NCI-H1105 treated with DMSO at 0.1 percent for 48 hours (cell line): ENCODE measurements around the gene DPP9.
"Not testable (repeated sequence)": the region's sequence is repeated elsewhere in the genome, so short reads cannot be mapped to it uniquely, and the experiment has no call there.

ENCODE experiments used
- DNase-seq: peaks from one replicate; lab custom pipeline; 2025; lab: John Stamatoyannopoulos, UW

DPP9 gene

DNA sequence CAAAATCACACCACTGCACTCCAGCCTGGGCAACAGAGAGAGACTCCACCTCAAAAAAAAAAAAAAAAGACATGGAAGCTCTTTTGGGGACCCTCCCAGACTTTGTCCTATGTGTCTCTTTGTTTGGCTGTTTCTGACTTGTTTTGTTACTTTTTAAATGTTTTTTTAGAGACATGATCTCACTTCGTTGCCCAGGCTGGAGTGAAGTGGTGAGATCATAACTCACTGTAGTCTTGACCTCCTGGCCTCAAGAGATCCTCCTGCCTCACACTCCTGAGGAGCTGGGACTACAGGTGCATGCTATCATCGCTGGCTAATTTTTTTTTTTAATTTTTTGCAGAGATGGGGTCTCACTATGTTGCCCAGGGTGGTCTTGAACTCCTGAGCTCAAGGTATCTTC lies 16.4 kb upstream of the DPP9 start:
- no peak for DNase-seq

DNA sequence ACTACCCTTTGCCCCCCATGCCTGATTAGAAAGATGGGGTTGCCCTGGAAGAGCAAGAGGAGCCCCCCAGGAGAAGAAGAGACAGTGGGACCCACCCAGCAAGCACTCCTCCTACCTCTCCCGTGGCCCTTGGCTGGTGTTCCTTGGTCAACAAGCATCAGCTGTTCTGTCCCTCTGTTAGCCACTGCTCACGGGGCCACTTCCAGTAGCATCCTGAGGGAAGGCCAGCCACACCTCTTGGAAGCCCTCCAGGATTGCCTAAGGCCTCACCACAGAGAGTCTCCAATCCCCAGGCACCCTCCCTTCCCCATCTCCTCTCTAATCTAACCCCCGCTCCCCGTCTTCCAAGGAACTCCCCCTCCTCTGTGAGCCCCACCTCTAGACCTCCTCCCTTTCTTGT lies 15.1 kb upstream of the DPP9 start:
- DNase-seq = no peak

DNA sequence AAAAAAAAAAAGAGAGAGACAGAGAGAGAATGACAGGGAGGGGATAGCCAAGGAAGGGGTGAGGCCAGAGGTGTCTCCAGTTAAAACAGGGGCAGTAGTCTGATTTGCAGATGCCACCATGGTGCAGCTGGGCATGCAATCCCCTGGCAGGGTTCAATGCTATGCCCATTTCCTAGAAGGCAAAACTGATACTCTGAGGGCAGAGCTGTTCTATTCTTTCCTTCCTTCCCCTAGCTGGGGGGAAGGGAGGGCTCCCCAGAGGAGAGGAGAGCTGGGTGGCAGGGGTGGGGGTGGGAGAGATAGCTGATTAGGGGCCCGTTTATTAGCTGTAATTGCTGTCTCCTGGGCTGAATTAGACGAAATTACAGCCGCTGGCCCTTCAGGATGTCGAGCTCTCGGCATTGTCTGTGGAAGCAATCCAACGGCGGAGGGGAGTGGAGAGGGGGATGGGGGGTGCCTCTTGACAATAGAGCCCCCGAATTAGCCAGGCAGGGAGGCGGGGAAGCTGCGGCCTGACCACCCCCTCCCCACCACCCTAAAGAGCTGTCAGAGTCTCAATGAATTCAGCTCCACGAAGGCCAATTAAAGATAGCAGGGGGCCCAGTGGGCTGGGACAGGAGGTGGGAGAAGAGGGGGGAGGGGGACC lies 14.4 kb upstream of the DPP9 start:
- DNase-seq = peak; percentile 55

DNA sequence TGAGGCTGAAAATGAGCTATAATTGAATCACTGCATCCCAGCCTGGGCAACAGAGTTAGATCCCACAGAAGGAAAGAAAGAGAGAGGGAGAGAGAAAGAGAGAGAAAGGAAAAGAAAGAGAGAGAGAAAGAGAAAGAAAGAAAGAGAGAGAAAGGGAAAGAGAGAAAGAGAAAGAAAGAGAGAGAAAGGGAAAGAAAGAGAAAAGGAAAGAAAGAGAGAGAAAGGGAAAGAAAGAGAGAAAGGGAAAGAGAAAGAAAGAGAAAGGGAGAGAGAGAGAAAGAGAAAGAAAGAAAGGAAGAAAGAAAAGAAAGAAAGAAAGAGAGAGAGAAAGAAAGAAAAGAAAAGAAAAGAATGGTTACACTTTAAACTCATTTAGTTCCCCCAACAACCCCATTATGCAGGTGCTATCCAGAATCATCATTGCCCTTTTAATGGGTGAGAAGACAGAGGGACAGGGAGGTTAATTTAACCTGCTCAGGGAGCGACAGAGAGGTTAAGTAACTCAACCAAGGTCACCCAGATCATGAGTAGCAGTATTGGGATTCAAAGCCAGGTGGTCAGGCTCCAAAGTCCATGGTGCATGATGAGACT lies 10.2 kb upstream of the DPP9 start:
- DNase-seq = no peak

DNA sequence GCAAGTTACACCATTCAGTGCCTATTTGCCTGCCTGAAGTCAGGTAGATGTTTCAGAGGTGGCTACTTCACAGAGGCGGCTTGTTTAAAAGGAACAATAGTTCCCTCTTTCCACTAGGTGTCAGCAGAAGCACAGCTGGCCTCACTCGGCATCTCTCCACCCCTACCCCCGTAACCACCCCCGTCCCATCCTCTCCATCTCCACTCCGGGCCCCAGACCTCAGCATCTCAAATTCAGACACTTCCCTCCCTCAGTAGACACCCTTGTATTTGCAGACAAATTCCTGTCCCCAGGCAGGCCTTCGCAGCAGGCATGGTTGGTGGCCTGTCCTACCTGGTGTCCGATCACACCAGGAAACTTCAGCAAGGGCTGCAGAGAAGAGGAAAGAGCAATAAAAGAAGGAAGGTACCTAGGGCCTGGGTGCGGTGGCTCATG lies 9.1 kb upstream of the DPP9 start:
- peak; percentile 85 for DNase-seq

DNA sequence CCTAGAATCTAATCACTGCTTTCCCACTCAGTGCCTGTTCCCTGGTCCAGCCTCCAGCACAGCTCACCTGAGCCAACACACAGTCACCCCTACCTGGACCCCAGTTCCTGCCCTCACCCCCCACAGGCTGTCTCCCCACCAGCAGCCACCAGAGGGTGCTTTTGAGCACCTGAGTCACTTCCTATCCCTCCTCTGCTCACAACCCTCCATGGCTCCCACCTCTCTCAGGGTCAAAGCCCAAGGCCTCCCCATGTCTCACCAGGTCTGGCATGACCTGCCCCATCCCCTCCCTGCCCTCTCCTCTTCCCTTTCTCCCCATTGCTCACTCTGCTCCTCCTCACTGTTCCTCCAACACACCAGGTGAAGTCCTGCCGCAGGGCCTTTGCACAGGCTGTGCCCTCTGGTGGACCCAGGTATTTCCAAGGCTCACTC lies 7.1 kb upstream of the DPP9 start:
- no peak for DNase-seq

DNA sequence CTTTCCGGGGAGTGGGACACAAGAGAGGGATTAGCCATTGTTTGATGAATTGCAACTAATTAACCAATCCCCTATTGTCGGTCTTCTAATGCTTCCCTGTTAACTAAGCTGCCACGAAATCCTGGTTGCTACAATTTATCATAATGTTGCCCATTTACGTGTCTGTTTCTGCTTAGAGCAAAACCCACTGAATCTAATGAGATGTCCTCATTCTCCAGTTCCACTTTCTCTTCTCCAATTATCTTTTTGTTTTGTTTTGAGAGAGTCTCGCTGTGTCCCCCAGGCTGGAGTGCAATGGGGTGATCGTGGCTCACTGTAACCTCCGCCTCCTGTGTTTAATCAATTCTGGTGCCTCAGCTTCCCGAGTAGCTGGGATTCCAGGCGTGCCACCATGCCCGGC lies 5.2 kb upstream of the DPP9 start:
- no peak for DNase-seq

DNA sequence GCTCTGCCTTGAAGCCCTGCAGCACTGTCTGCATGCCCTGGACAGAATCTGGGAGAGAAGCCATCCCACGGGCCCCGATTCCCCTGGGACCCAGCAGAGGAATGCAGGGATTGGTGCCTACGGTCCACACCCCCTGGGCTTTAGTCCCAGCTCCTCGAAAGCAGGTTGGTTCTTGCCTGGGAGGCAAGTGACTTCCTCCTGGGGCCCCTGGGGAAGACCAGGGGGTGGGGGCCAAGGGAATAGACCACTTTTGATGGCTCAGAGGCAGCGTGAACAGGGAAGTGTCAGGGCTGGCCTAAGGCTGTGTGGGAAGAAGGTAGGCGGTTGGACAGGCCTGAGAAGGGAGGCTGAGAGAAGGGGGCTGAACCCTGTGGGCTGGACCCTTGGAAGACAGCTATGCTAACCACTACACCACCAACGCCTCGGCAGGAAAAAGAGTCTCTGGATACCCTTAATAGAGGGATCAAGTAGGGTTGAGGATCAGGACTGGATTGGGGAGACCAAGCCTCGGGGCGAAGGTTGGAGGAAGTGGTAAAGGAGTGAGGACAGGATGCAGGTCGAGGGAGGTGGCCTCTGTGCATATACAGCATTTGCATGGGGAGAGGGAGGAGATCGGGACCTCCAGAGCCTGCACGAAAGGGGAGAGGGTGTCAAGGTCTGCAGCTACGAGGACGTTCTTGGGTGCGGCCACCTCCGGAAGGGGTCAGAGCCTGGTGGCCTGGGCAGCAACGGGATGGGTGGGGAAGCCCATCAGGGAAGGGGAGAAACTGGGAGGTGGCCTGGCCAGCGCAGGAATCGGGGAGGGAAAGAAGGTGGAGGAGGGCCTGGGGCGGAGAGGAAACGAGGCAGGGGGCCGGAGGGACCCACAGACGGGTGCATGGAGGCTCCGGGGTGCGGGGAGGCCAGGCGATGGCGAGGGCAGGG lies 709 bp downstream of the DPP9 start:
- DNase-seq = no peak

DNA sequence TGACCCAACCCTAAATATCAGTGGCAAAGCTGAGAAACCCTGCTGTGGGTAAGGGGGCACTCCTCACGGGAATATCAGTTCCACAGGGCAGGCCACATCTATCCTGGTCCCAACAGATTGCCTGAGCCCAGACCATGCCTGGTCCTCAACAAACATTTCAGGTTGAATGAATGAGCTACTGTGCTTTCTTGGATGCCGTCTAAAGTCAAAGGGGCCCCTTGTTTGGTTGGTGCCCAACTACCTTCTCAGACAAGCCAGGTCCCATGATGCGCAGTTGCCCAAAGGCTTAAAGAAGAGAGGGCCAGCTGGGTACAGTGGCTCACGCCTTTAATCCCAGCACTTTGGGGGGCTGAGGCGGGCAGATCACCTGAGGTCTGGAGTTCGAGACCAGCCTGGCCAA lies 2.4 kb downstream of the DPP9 start:
- DNase-seq = no peak

DNA sequence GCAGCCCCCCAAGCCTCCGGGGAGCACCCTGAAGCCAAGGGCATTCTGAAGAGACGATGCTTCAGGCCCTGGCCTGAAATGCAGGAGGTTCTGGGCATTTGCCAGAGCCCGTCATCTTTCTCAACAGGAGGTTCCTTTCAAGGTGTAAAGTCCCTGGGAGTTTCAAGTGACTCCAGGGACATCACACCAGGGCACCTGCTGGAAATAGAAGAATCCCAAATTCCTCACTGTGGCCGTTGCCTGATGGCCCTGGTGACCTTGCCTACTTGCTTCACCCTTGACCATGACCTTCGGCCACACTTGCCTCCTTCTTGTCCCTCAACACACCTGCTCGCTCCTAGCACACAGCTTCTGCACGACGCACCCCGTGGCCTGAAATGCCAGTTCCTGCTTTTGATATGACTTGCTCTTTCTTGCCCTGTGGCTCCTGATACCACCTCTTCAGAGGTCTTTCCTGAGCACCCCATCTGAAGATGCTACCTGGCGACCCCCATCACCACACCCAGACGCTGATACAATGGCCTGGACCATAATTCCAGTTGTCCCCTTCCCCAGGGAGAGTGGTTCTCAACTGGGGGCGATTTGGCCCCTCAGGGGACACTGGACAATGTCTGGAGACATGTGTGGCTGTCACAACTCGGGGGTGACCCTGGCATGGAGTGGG lies 3.5 kb downstream of the DPP9 start:
- DNase-seq = no peak

DNA sequence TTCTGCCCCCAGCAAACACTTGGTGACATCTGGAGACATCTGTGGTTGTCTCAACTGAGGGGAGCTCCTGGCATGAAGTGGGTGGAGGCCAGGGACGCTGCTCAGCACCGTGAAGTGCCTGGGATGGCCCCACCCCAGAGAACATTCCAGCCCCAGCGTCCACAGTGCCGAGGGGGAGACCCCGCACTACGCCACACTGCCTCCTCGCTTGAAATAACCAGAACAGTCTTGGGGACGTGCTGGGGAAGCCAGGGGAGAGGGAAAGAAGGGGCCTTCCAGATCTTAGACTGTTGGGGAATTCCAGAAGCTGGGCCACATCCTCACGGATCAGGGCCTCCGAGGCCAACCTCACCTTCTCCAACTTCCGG lies 4.2 kb downstream of the DPP9 start:
- no peak for DNase-seq

DNA sequence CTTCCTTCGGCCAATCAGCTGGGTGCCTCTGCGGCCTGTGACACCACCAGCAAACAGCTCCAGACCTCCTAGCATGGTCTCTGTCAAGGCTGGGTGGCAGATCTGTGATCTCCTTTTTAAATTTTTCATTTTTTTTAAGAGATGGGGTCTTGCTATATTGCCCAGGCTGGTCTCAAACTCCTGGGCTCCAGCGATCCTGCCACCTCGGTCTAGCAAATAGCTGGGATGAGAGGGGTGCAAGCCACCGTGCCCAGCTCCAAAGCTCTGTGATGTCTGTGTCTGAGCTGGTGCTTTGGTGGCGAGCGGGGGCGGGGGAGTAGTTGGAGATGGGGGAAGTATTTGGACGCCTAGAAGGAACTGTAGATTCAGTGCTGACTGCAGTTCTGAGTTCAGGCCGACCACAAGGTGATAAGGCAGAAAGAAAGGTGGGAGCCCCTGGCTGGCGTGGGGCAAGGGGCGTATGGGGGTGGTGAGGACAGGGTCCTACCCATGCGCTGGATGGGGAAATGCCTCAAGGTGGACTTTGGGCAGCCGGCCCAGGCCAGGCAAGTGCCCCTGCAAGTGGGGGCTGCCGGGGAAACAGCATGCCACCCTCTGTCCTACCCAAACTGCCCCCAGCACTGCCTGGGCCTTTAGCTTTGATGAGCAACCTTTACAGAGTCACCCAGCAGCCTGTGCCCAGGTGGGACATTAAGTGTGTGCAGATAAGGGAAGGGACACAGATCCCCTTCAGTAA lies 5.5 kb downstream of the DPP9 start:
- no peak for DNase-seq

DNA sequence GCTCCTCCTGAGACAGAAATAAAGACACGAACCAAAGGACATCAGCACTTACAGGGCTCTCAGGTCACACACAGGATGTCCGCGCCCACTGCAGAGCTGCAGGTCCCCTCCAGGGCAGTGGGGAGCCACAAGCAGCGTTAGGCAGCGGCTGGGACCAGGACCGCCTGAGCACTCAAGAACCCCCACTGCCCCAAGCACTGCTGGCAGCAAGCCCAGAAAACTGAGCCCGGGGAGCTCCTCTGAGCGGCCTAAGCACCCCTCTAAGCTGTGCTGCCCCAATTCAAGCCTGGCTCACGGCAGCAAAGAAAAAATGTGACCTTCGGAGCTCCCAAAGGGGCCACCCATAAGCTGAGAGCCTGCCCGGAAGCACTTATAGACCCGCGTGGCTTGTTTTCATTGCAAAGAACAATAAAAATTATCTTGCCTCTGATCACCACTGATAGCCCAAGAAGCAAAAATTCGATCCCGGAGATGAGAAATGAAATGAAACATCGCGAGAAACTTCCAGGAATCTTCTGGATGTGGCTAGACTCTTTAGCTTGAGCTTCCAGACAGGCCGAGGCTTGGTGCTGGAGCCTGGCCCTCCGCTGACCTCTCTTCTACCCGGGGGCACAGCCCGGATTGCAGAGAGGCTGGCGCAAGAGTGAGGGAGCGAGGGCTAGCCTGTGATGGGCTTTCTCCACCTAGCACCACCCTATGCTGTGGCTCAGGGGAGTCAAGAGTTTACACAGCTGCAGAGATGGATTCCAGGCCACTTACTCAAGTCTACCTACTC lies 6.3 kb downstream of the DPP9 start:
- no peak for DNase-seq

DNA sequence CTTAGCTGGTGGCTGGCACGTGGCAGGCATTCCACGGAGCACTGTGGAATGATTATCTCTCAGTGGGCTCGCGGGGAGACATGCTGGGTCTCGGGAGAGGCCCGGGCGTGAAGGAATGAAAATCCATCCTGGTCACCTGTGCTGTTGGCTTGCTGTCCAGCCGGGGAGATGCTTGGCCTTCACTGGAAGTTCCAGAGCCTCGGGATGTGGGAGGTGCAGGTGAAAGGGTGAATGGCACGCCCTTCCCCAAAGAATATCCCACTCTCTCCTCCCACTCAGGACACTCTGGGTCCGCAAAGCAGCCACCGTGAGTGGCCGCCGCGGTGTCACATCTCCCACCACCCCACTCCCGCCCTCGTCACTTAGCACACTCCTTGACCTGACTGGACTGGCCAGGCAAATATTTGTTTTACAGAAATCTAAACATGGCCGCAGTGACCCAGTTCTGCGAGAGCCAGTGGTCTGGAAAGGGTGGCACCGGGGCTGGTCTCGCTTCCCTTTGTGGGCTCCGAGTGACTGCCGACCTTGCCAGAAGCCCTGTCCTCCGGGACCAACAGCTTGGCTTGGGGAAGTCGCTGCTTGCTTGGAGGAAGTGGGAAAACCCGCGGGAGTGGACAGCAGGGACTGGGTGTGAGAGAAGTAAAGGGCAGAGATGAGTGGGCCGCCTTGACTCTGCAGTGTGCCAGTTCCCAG lies 8.0 kb downstream of the DPP9 start:
- no peak for DNase-seq

DNA sequence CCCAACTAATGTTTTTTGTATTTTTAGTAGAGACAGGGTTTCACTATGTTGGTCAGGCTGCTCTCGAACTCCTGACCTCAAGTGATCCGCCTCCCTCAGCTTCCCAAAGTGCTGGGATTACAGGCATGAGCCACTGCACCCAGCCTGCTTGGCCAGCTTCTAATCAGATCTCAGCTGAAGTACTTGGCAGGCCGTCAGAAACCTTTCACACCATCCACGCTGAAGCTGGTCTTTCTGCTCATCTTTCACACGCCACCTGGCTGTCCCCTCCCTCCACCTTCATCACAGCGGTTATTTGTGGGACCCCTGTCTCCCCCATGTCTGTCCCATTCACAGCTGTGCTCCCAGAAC lies 8.5 kb downstream of the DPP9 start:
- DNase-seq = not testable (repeated sequence)

DNA sequence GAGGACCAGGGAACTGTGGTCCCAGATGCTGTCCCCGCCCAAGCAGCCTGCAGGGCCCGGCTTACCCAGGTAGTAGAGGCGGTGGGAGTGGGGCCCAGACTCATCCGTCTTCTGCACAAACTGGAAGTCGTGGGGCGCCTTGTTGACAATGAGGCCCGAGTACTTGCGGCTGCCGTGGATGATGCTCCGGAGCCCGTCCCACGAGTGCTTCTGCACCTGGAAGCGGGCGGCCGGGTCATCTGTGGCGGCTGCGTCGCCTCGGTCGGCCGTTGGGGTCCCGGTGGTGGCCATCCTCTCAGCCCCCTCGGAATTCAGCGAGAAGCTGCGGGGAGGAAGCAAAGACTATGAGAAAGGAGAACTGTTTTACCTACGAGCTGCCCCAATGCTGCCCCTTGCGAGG lies 9.6 kb downstream of the DPP9 start:
- DNase-seq = no peak

DNA sequence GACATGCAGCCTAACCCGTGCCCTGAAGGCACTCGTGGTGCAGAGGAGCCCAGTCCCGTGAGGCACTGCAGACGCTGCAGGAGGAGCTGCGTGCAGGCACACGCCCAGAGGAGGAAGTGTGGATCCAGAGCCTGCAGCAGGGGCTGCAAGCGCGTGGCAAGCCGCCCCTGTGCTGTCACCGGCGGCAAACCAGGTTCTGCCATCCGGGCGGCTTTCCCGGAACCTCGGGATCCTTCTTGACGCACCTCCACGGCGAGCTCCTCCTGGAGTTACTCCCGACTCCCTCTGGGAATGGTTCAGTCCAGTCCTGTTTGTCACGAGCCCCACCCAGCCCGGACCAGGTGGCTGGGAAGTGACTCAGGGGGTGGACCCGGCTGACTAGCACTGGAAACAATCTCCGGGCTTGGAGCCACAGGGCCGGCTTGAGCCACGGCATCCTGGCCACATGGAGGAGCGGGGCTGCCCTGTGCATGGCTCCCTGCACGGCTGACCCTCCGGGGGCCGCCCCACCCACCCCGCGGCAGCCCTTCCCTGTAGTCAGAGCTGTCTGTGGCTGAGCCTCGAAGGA lies 10.2 kb downstream of the DPP9 start:
- DNase-seq = no peak

DNA sequence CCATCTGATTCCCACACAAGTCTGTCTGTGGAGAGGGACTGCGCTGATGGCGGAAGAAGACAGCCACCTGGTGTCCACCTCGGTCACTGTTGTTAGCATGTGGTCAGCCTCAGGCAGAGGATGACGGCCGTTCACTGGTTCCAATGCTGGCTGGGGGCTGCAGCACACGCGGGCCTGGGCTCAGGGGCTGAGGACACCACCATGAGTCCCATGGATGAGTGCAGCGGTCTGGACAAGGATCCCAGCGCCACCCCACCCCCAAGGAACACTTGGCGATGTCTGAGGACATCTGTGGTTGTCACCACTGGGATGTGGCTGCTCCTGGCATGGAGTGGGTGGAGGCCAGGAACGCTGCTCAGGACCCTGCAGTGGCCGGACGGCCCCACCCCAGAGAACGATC lies 10.9 kb downstream of the DPP9 start:
- DNase-seq = no peak

DNA sequence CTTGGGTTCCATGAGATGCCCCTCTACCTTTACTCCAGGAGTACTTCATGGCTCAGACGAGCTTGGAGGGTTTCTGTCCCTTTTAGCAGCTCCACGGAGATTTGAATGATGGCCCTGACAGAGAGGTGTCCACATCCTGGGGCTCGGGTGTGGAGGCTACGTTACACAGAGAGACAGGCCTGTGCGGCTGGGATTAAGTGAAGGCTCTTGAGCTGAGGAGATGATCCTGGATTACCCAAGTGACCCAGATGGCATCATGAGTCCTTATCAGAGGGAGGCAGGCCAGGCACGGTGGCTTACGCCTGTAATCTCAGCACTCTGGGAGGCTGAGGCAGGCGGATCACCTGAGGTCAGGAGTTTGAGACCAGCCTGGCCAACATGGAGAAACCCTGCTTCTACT lies 12.4 kb downstream of the DPP9 start:
- DNase-seq = no peak

DNA sequence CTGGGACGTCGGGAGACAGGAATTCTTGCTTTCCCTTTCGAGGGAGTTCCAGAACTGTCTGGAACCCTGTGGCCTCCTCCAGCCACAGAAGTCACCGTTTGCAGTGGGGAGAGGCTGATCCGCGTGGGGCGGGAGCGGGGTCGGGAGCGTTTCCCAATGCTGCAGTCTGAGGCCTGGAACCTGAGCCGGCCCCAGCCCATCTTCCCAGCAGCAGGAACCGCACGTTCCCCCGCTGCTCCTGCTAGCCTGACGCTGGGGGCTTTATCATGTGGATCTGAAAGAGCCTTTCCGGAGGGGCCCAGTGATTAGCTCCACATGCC lies 13.4 kb downstream of the DPP9 start:
- no peak for DNase-seq
